Stomach (tissue), 9 donors: ENCODE results near the gene FLT1. TPM values are rescaled to one million over a fixed set of nuclear protein-coding genes. Genes with fewer than 3 reads are reported as not detected.

Experiments
- DNase-seq, 2 donors: peaks; one replicate each; pipeline versions ENCODE4 v3.0.0 to v3.0.0-alpha.2; 2013 to 2019
- H3K27ac ChIP-seq, 5 donors: fragments of 200-600 bp in 4 of 5; sonication (generic) in 4 of 5; one replicate each; pipeline ENCODE4 v1.5.1; 2013 to 2019; ENCODE audit warnings: mild to moderate bottlenecking in 1 of 5, moderate library complexity in 1 of 5
- H3K27me3 ChIP-seq, 3 donors: fragments of 200-600 bp; sonication (generic); one replicate each; pipeline ENCODE4 v1.5.1; 2017 to 2019; ENCODE audit warnings: mixed run types in 1 of 3
- H3K36me3 ChIP-seq, 4 donors: fragments of 200-600 bp; sonication (generic); 1 replicate in 3 of 4; 2 replicates in 1 of 4; pipeline ENCODE4 v1.5.1; 2016 to 2019
- H3K4me1 ChIP-seq, 4 donors: fragments of 200-600 bp; sonication (generic); one replicate each; pipeline ENCODE4 v1.5.1; 2016 to 2019
- H3K4me3 ChIP-seq, 4 donors: fragments of 200-600 bp; sonication (generic) in 3 of 4; one replicate each; pipeline ENCODE4 v1.5.1; 2016 to 2019; ENCODE audit warnings: mild to moderate bottlenecking in 1 of 4
- H3K9me3 ChIP-seq, 4 donors: fragments of 200-600 bp; sonication (generic); one replicate each; pipeline ENCODE4 v1.5.1; 2016 to 2019
- CTCF ChIP-seq, 7 experiments: fragments of 450-650 bp in 4 of 7; fragments of 200-600 bp in 3 of 7; sonication (generic) in 3 of 7; IDR thresholded peaks; one replicate each; pipeline ENCODE4 v1.5.1; 2016 to 2019; ENCODE audit warnings: antibody characterized with exemption in 7 of 7, control low read depth in 2 of 7, mild to moderate bottlenecking in 1 of 7
- EP300 ChIP-seq: sonication (generic); formaldehyde crosslinking; IDR thresholded peaks from one replicate; pipeline ENCODE4 v1.6.1; 2017; ENCODE audit warnings: antibody characterized with exemption
- POLR2A ChIP-seq, 4 donors: fragments of 450-650 bp; IDR thresholded peaks; one replicate each; pipeline ENCODE4 v1.6.1; 2016; ENCODE audit warnings: antibody characterized with exemption in 4 of 4, control low read depth in 2 of 4, mild to moderate bottlenecking in 1 of 4, moderate library complexity in 1 of 4
- POLR2AphosphoS5 ChIP-seq, 3 donors: sonication (generic); formaldehyde crosslinking; IDR thresholded peaks; one replicate each; pipeline ENCODE4 v1.6.1; 2016; ENCODE audit warnings: antibody characterized with exemption in 3 of 3
- WGBS, 5 donors: extraction: QIAGEN DNeasy Blood & Tissue Kit in 3 of 5; methylation state at CpG; one replicate each; pipeline versions ENCODE4 v1.1.5 to v1.1.7; 2013 to 2018; 5-methylcytosine and 5-hydroxymethylcytosine counted together
- intact Hi-C: fragments of 100-400 bp; cut with DNase I; formaldehyde crosslinking; loops from one replicate; pipeline ENCODE4 v1.15.1; 2023; ENCODE audit warnings: low total_unique reads
- polyA plus RNA-seq, 3 donors: library from polyadenylated mRNA; stranded (reverse); fragments of 200-250 nt; gene quantifications; one replicate each; pipeline ENCODE4 v1.2.3, GENCODE V29; 2013
- total RNA-seq, 5 donors: library from RNA; depleted of rRNA; stranded (reverse); fragments of >200 nt; gene quantifications; one replicate each; pipeline versions ENCODE4 v1.1.0 to v1.2.3, GENCODE V29; 2014 to 2016
- donor health status: healthy with polysubstance abuse.
- donor health status: Bipolar disorder and iron deficiency.
- donor health status: healthy.

FLT1 gene
- total and polyA plus RNA-seq, 8 donors, result 1.00 to 41.9 (median 3.6) TPM; not detected in 1

- no peak overlapping the region for H3K4me3 ChIP-seq
- no peak for DNase-seq
- no peaks in the 10 kb centered on the region for H3K4me1 ChIP-seq
- WGBS, 5 donors, result 79 to 89% (median 86%) methylated on average over 3 of the region's 3 CpGs
- peaks cover 0 to 21% (median 0%) of the 10 kb centered on the region in 3 donors for H3K27me3 ChIP-seq
- no peaks in the 10 kb centered on the region for H3K9me3 ChIP-seq
- no peaks in the 10 kb centered on the region for H3K36me3 ChIP-seq
- intact Hi-C loops, result no loop called here
- TF ChIP-seq POLR2AphosphoS5 (IDR thresholded peaks at IDR 0.05), result no peak
- no peak for TF ChIP-seq POLR2A (IDR thresholded peaks at IDR 0.05)
- no peak for TF ChIP-seq EP300
- TF ChIP-seq CTCF (IDR thresholded peaks at IDR 0.05), result no peak
- H3K27ac ChIP-seq, result no peak overlapping the region
Observed at GRCh38 chr13:28466151-28466550, 28.8 kb downstream of the FLT1 start.

- no peaks in the 10 kb centered on the region for H3K9me3 ChIP-seq
- DNase-seq, result no peak
- TF ChIP-seq EP300 (no peak), POLR2A (IDR thresholded peaks at IDR 0.05) (no peak), POLR2AphosphoS5 (IDR thresholded peaks at IDR 0.05) (no peak), CTCF (IDR thresholded peaks at IDR 0.05) (no peak)
- intact Hi-C loops, result no loop called here
- H3K4me1 ChIP-seq, result no peaks in the 10 kb centered on the region
- WGBS, 5 donors, result 65 to 73% (median 69%) methylated on average over 6 of the region's 6 CpGs
- H3K27me3 ChIP-seq, result peaks cover 0 to 16% (median 0%) of the 10 kb centered on the region in 3 donors
- H3K4me3 ChIP-seq, result no peak overlapping the region
- no peaks in the 10 kb centered on the region for H3K36me3 ChIP-seq
- no peak overlapping the region for H3K27ac ChIP-seq
Observed at GRCh38 chr13:28464861-28465460, 30.0 kb downstream of the FLT1 start.

GRCh38 chr13:28463481-28463880 lies 31.4 kb downstream of the FLT1 start:
- no peak for DNase-seq
- Histone ChIP-seq H3K4me1 (no peaks in the 10 kb centered on the region), H3K9me3 (no peaks in the 10 kb centered on the region), H3K4me3 (no peak overlapping the region), H3K36me3 (no peaks in the 10 kb centered on the region), H3K27ac (no peak overlapping the region), H3K27me3 (peaks cover 0 to 7% (median 0%) of the 10 kb centered on the region in 3 donors)
- 60 to 80% (median 77%) methylated on average over 3 of the region's 3 CpGs for WGBS, 5 donors
- intact Hi-C loops, result no loop called here
- TF ChIP-seq POLR2A (IDR thresholded peaks at IDR 0.05) (no peak), POLR2AphosphoS5 (IDR thresholded peaks at IDR 0.05) (no peak), CTCF (IDR thresholded peaks at IDR 0.05) (no peak), EP300 (no peak)

- H3K4me1 ChIP-seq, result no peaks in the 10 kb centered on the region
- TF ChIP-seq CTCF (IDR thresholded peaks at IDR 0.05), result no peak
- TF ChIP-seq POLR2A (IDR thresholded peaks at IDR 0.05), result no peak
- TF ChIP-seq EP300, result no peak
- no peak for TF ChIP-seq POLR2AphosphoS5 (IDR thresholded peaks at IDR 0.05)
- intact Hi-C loops, result no loop called here
- H3K9me3 ChIP-seq, result no peaks in the 10 kb centered on the region
- H3K4me3 ChIP-seq, result no peak overlapping the region
- H3K27ac ChIP-seq, result no peak overlapping the region
- no peak for DNase-seq
- H3K27me3 ChIP-seq, result peaks cover 0 to 15% (median 0%) of the 10 kb centered on the region in 3 donors
- H3K36me3 ChIP-seq, result no peaks in the 10 kb centered on the region
- WGBS, 5 donors, result 74 to 89% (median 84%) methylated on average over 4 of the region's 4 CpGs
Observed at GRCh38 chr13:28459911-28460310, 35.0 kb downstream of the FLT1 start.
